Sigmoid colon (tissue), 7 donors: ENCODE results near the gene FAM241B. TPM values are rescaled to one million over a fixed set of nuclear protein-coding genes. Genes with fewer than 3 reads are reported as not detected.

ENCODE experiments used
- DNase-seq: peaks from one replicate; pipeline ENCODE4 v3.0.0-alpha.2; 2019
- H3K27ac ChIP-seq, 4 donors: fragments of 200-600 bp; sonication (generic); one replicate each; pipeline ENCODE4 v1.5.1; 2016 to 2019; ENCODE audit warnings: mild to moderate bottlenecking in 1 of 4
- H3K27me3 ChIP-seq, 3 donors: fragments of 200-600 bp; sonication (generic); one replicate each; pipeline ENCODE4 v1.5.1; 2019; ENCODE audit warnings: mild to moderate bottlenecking in 1 of 3
- H3K36me3 ChIP-seq, 4 donors: fragments of 200-600 bp; sonication (generic); one replicate each; pipeline ENCODE4 v1.5.1; 2016 to 2019
- H3K4me1 ChIP-seq, 4 donors: fragments of 200-600 bp; sonication (generic); one replicate each; pipeline ENCODE4 v1.5.1; 2017 to 2019
- H3K4me3 ChIP-seq, 4 donors: fragments of 200-600 bp; sonication (generic); one replicate each; pipeline ENCODE4 v1.5.1; 2017 to 2019; ENCODE audit warnings: mild to moderate bottlenecking in 2 of 4, moderate library complexity in 1 of 4
- H3K9me3 ChIP-seq, 4 donors: fragments of 200-600 bp in 3 of 4; sonication (generic) in 3 of 4; one replicate each; pipeline versions ENCODE4 v1.5.1 to v1.6.1; 2013 to 2019
- EP300 ChIP-seq, 4 donors: sonication (generic); formaldehyde crosslinking; IDR thresholded peaks; one replicate each; pipeline ENCODE4 v1.6.1; 2017; ENCODE audit warnings: antibody characterized with exemption in 4 of 4
- POLR2A ChIP-seq, 2 donors: fragments of 450-650 bp; IDR thresholded peaks; one replicate each; pipeline ENCODE4 v1.6.1; 2016; ENCODE audit warnings: antibody characterized with exemption in 2 of 2, mild to moderate bottlenecking in 2 of 2, moderate library complexity in 2 of 2
- POLR2AphosphoS5 ChIP-seq, 4 donors: sonication (generic); formaldehyde crosslinking; IDR thresholded peaks; one replicate each; pipeline ENCODE4 v1.6.1; 2017; ENCODE audit warnings: antibody characterized with exemption in 4 of 4
- WGBS, 2 donors: extraction: QIAGEN DNeasy Blood & Tissue Kit; methylation state at CpG; one replicate each; pipeline ENCODE4 v1.1.7; 2013; 5-methylcytosine and 5-hydroxymethylcytosine counted together
- intact Hi-C: fragments of 100-400 bp; cut with DNase I; formaldehyde crosslinking; loops from one replicate; pipeline ENCODE4 v1.15.1; 2023
- polyA plus RNA-seq, 3 donors: library from polyadenylated mRNA; stranded (reverse); fragments of 200-250 nt; gene quantifications; one replicate each; pipeline ENCODE4 v1.2.3, GENCODE V29; 2013
- total RNA-seq, 4 donors: library from RNA; depleted of rRNA; stranded (reverse); fragments of >200 nt; gene quantifications; one replicate each; pipeline ENCODE4 v1.1.0, GENCODE V29; 2016
- TF ChIP-seq, protein P1 (sequence below), 4 experiments: fragments of 450-650 bp in 3 of 4; fragments of 200-600 bp in 1 of 4; IDR thresholded peaks; one replicate each; pipeline ENCODE4 v1.5.1; 2016 to 2019; ENCODE audit warnings: antibody characterized with exemption in 4 of 4, mild to moderate bottlenecking in 3 of 4, moderate library complexity in 2 of 4
- donor health status: healthy with polysubstance abuse.
- donor health status: Bipolar disorder and iron deficiency.
- donor health status: healthy.

FAM241B gene
- total and polyA plus RNA-seq, 7 donors = 2.5 to 6.9 (median 3.6) TPM

DNA sequence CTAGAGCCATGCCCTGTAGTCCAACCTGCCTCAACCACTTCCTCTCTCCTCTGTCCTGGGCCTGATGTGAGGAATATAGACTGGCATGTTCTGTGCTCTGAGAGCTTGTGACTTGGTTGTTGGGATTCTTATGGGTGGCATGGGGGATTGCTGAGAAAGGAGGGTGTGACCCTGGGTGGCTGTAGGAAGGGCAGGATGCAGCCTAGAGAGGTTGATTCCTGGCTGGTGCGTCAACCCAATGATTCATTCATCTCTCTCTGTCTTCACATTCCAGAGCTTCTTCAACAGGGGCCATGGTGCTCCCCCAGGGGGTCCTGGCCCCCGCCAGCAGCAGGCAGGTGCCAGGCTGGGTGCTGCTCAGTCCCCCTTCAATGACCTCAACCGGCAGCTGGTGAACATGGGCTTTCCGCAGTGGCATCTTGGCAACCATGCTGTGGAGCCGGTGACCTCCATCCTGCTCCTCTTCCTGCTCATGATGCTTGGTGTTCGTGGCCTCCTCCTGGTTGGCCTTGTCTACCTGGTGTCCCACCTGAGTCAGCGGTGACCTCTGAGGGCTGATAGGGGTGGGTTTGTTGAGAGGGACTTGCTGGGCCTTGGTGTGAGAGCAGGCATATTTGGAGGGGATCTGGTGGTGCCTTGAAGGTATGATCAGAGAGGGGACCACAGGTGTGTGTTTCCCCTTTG lies 2.6 kb downstream of the FAM241B start:
- H3K27ac ChIP-seq = no peak overlapping the region
- H3K4me1 ChIP-seq = peaks cover 2 to 16% (median 14%) of the 10 kb centered on the region in 4 donors
- H3K27me3 ChIP-seq = no peaks in the 10 kb centered on the region
- DNase-seq = no peak
- no peak overlapping the region for H3K4me3 ChIP-seq
- 82 to 93% methylated on average over 7 of the region's 7 CpGs for WGBS, 2 donors
- peaks cover 0 to 9% (median 0%) of the 10 kb centered on the region in 4 donors for H3K36me3 ChIP-seq
- intact Hi-C loops = loop anchor here (10.0 kb wide), 1 partner anchor 228 kb away; no protein-coding TSS in a partner anchor
- H3K9me3 ChIP-seq = no peaks in the 10 kb centered on the region
- TF ChIP-seq POLR2A (IDR thresholded peaks at IDR 0.05) (no peak), POLR2AphosphoS5 (IDR thresholded peaks at IDR 0.05) (no peak), EP300 (IDR thresholded peaks at IDR 0.05) (no peak)
- TF ChIP-seq, protein P1, sequence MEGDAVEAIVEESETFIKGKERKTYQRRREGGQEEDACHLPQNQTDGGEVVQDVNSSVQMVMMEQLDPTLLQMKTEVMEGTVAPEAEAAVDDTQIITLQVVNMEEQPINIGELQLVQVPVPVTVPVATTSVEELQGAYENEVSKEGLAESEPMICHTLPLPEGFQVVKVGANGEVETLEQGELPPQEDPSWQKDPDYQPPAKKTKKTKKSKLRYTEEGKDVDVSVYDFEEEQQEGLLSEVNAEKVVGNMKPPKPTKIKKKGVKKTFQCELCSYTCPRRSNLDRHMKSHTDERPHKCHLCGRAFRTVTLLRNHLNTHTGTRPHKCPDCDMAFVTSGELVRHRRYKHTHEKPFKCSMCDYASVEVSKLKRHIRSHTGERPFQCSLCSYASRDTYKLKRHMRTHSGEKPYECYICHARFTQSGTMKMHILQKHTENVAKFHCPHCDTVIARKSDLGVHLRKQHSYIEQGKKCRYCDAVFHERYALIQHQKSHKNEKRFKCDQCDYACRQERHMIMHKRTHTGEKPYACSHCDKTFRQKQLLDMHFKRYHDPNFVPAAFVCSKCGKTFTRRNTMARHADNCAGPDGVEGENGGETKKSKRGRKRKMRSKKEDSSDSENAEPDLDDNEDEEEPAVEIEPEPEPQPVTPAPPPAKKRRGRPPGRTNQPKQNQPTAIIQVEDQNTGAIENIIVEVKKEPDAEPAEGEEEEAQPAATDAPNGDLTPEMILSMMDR (IDR thresholded peaks at IDR 0.05) = no peak

- intact Hi-C loops = loop anchor here (10.0 kb wide), 1 partner anchor 229 kb away; no protein-coding TSS in a partner anchor
- no peaks in the 10 kb centered on the region for H3K27me3 ChIP-seq
- peaks cover 0 to 9% (median 0%) of the 10 kb centered on the region in 4 donors for H3K36me3 ChIP-seq
- 93 to 95% methylated on average over 14 of the region's 14 CpGs for WGBS, 2 donors
- H3K4me3 ChIP-seq = no peak overlapping the region
- TF ChIP-seq, protein P1 (IDR thresholded peaks at IDR 0.05) = no peak
- TF ChIP-seq POLR2AphosphoS5 (IDR thresholded peaks at IDR 0.05) = no peak
- TF ChIP-seq EP300 (IDR thresholded peaks at IDR 0.05) = no peak
- TF ChIP-seq POLR2A (IDR thresholded peaks at IDR 0.05) = no peak
- no peaks in the 10 kb centered on the region for H3K9me3 ChIP-seq
- H3K27ac ChIP-seq = no peak overlapping the region
- peaks cover 2 to 16% (median 14%) of the 10 kb centered on the region in 4 donors for H3K4me1 ChIP-seq
- DNase-seq = no peak
Measured at GRCh38 chr10:69633673-69634635, 3.9 kb downstream of the FAM241B start.

GRCh38 chr10:69634759-69635425 lies 4.8 kb downstream of the FAM241B start:
- peaks cover 1 to 11% (median 8%) of the 10 kb centered on the region in 4 donors for H3K4me1 ChIP-seq
- no peaks in the 10 kb centered on the region for H3K27me3 ChIP-seq
- no peaks in the 10 kb centered on the region for H3K9me3 ChIP-seq
- peaks cover 0 to 9% (median 0%) of the 10 kb centered on the region in 4 donors for H3K36me3 ChIP-seq
- H3K4me3 ChIP-seq = no peak overlapping the region
- 91% methylated on average over 9 of the region's 9 CpGs for WGBS, 2 donors
- DNase-seq = no peak
- intact Hi-C loops = loop anchor here (5.0 to 10.0 kb wide), 2 partner anchors 230 to 398 kb away; no protein-coding TSS in a partner anchor
- TF ChIP-seq POLR2AphosphoS5 (IDR thresholded peaks at IDR 0.05) (no peak), EP300 (IDR thresholded peaks at IDR 0.05) (no peak)
- TF ChIP-seq, protein P1 (IDR thresholded peaks at IDR 0.05) = no peak
- no peak overlapping the region for H3K27ac ChIP-seq

DNA sequence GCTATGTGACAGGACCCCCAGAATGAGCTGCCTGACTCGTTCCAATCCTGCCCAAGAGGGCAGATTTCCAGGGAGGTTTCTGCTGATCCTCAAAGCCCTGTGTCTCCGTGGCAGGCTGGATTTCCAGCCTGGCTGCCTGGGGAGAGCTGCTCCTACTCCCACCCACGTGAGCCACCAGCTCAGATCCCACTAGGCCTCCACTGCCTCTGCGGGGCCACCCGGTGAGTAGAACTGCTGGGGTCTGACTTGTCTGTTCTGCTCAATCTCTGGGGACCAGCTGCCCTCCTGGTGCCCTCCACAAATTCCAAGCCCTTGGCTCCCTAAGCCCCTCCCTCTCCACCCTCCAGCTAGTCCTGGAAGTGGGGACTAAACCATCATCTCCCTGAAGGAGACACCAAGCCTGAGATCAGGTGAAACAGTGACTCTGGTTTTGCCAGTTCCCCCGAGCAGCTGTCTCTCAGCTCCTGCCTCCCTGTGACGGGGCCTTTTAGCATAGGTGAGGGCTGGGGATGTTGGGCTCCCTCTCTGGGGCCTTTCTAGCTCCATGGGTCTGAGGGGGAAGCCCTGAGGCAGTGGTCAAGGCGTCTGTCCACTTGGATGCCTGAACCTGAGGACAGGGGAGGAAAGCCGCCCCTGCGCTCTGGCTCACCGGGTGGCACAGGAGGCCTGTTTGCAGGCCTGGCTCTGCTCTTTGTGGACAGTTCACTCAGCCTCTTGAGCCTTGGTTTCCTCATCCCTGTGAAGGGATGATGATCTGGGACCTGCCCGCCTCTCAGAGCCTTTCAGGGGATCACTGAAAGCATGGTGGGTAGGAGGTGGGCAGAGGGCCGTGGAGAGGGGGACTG lies 5.6 kb downstream of the FAM241B start:
- no peak overlapping the region for H3K4me3 ChIP-seq
- intact Hi-C loops = loop anchor here (5.0 to 10.0 kb wide), 2 partner anchors 231 to 398 kb away; no protein-coding TSS in a partner anchor
- H3K36me3 ChIP-seq = peaks cover 0 to 9% (median 0%) of the 10 kb centered on the region in 4 donors
- TF ChIP-seq, protein P1 (IDR thresholded peaks at IDR 0.05) = no peak
- TF ChIP-seq POLR2AphosphoS5 (IDR thresholded peaks at IDR 0.05) (no peak), POLR2A (IDR thresholded peaks at IDR 0.05) (no peak), EP300 (IDR thresholded peaks at IDR 0.05) (no peak)
- H3K4me1 ChIP-seq = peaks cover 0 to 3% (median 2%) of the 10 kb centered on the region in 4 donors
- DNase-seq = no peak
- no peaks in the 10 kb centered on the region for H3K9me3 ChIP-seq
- H3K27me3 ChIP-seq = no peaks in the 10 kb centered on the region
- 73 to 78% methylated on average over 13 of the region's 13 CpGs for WGBS, 2 donors
- no peak overlapping the region for H3K27ac ChIP-seq
